Thyroid gland (tissue), 4 donors: ENCODE data around the gene BLVRB. TPM values are rescaled to one million over a fixed set of nuclear protein-coding genes. Genes with fewer than 3 reads are reported as not detected.
A peak's percentile ranks its signal among the peaks of the same experiment; 100 is the strongest.

ENCODE experiments used
- DNase-seq, 2 donors: peaks; one replicate each; pipeline ENCODE4 v3.0.0-alpha.2; 2019
- H3K27ac ChIP-seq, 3 donors: fragments of 200-600 bp; sonication (generic); 1 replicate in 2 of 3; 2 replicates in 1 of 3; pipeline ENCODE4 v1.5.1; 2016 to 2019; ENCODE audit warnings: mild to moderate bottlenecking in 1 of 3, moderate library complexity in 1 of 3
- H3K27me3 ChIP-seq: fragments of 200-600 bp; sonication (generic); one replicate; pipeline ENCODE4 v1.5.1; 2019
- H3K36me3 ChIP-seq, 2 donors: fragments of 200-600 bp; sonication (generic); one replicate each; pipeline ENCODE4 v1.5.1; 2016 to 2019
- H3K4me1 ChIP-seq, 2 donors: fragments of 200-600 bp; sonication (generic); one replicate each; pipeline ENCODE4 v1.5.1; 2017 to 2019
- H3K4me3 ChIP-seq, 3 donors: fragments of 200-600 bp; sonication (generic); replicated peaks in 1 of 3; 1 replicate in 2 of 3; 2 replicates in 1 of 3; pipeline ENCODE4 v1.5.1; 2016; ENCODE audit warnings: mild to moderate bottlenecking in 1 of 3
- H3K9me3 ChIP-seq: fragments of 200-600 bp; sonication (generic); one replicate; pipeline ENCODE4 v1.5.1; 2017
- POLR2A ChIP-seq, 2 donors: fragments of 450-650 bp; IDR thresholded peaks; one replicate each; pipeline ENCODE4 v1.6.1; 2017; ENCODE audit warnings: antibody characterized with exemption in 2 of 2, mild to moderate bottlenecking in 2 of 2, moderate library complexity in 1 of 2
- WGBS, 2 donors: methylation state at CpG; one replicate each; pipeline ENCODE4 v1.1.5; 2017; 5-methylcytosine and 5-hydroxymethylcytosine counted together
- intact Hi-C: fragments of 100-400 bp; cut with DNase I; formaldehyde crosslinking; loops from one replicate; pipeline ENCODE4 v1.15.1; 2023
- total RNA-seq, 4 donors: library from RNA; depleted of rRNA; stranded (reverse); fragments of >200 nt; gene quantifications; one replicate each; pipeline ENCODE4 v1.2.3, GENCODE V29; 2016
- TF ChIP-seq, protein P1 (sequence below), 6 experiments: fragments of 200-600 bp in 3 of 6; fragments of 450-650 bp in 3 of 6; sonication (generic) in 3 of 6; IDR thresholded peaks; one replicate each; pipeline ENCODE4 v1.5.1; 2016 to 2019; ENCODE audit warnings: antibody characterized with exemption in 6 of 6, mild to moderate bottlenecking in 2 of 6, inconsistent platforms in 1 of 6, moderate library complexity in 1 of 6

The BLVRB gene
- total RNA-seq, 4 donors from 2014 or later, result 111 to 238 (median 205) TPM

GRCh38 chr19:40444825-40445312 lies 20.7 kb downstream of the BLVRB start:
- H3K4me3 ChIP-seq, result peak overlapping the region in 2 of 3 donors; percentile 67 to 74
- no peak for DNase-seq
- H3K27me3 ChIP-seq, result no peaks in the 10 kb centered on the region
- no peaks in the 10 kb centered on the region for H3K9me3 ChIP-seq
- H3K27ac ChIP-seq, result peak overlapping the region; percentile 88 to 98 (median 92)
- H3K36me3 ChIP-seq, result peaks cover 15 to 24% of the 10 kb centered on the region in 2 donors
- TF ChIP-seq POLR2A (IDR thresholded peaks at IDR 0.05), result no peak
- TF ChIP-seq, protein P1, sequence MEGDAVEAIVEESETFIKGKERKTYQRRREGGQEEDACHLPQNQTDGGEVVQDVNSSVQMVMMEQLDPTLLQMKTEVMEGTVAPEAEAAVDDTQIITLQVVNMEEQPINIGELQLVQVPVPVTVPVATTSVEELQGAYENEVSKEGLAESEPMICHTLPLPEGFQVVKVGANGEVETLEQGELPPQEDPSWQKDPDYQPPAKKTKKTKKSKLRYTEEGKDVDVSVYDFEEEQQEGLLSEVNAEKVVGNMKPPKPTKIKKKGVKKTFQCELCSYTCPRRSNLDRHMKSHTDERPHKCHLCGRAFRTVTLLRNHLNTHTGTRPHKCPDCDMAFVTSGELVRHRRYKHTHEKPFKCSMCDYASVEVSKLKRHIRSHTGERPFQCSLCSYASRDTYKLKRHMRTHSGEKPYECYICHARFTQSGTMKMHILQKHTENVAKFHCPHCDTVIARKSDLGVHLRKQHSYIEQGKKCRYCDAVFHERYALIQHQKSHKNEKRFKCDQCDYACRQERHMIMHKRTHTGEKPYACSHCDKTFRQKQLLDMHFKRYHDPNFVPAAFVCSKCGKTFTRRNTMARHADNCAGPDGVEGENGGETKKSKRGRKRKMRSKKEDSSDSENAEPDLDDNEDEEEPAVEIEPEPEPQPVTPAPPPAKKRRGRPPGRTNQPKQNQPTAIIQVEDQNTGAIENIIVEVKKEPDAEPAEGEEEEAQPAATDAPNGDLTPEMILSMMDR (IDR thresholded peaks at IDR 0.05), result peak in 1 of 6 experiments; percentile 11
- peaks cover 8 to 28% of the 10 kb centered on the region in 2 donors for H3K4me1 ChIP-seq
- intact Hi-C loops, result loop anchor here (10.0 kb wide), 1 partner anchor 100 kb away; the partner anchor contains the start of genes C19orf47 and PLD3
- 21% methylated on average over 18 of the region's 18 CpGs for WGBS, 2 donors

DNA sequence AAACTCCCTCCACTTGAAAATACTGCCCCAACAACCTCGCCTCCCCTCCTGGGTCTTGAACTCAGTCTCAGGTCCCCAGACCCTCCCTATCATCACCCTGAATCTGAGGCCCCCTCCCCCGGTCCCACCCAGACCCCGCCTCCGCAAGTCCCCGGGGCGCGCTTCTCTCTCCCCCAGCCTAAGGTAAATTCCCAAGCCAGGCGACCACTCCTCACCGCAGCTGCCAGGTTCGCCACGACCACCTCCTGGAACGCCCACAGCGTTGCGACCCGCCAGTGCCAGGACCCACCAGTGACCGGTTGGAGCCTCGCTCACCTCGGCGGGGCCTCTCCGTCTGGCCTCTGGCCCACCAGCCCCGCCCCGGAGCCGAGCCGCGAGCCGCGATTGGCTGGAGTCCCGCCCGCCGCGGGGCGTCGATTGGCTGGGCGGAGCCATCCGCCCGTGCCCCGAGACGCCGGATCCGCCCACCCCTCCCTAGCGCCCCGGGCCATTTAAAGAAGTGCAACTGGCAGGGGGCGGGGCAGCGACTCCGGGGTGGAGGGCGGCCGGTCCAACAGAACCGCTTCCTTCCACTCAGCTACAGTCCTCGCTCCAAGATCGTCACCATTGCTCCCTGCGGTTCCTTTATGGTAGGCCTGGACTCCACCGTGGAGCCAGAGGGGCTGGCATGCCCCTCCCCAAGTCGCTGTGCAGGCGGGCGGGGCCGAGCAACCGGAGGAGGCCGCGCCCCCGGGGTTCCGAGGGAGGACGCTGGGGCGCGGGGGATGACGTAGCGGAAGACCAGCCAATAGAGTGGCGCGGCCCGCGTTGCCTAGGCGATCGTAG lies 21.3 kb downstream of the BLVRB start, which contains the start of gene SERTAD3:
TSS of gene SERTAD3 (minus strand) at position 336 of the 825 bp plus-strand sequence. CDS start 2,255 bp downstream, outside the sequence.
- H3K27me3 ChIP-seq, result no peaks in the 10 kb centered on the region
- intact Hi-C loops, result loop anchor here (10.0 kb wide), 1 partner anchor 99 kb away; the partner anchor contains the start of genes C19orf47 and PLD3
- DNase-seq, result peak; percentile 98
- H3K4me1 ChIP-seq, result peaks cover 8 to 28% of the 10 kb centered on the region in 2 donors
- peaks cover 15 to 24% of the 10 kb centered on the region in 2 donors for H3K36me3 ChIP-seq
- WGBS, 2 donors, result 0 to 1% methylated on average over 13 to 26 of the region's 72 CpGs
- H3K9me3 ChIP-seq, result no peaks in the 10 kb centered on the region
- TF ChIP-seq POLR2A (IDR thresholded peaks at IDR 0.05), result peak; percentile 92 to 99
- TF ChIP-seq, protein P1 (IDR thresholded peaks at IDR 0.05), result peak in 1 of 6 experiments; percentile 4
- H3K27ac ChIP-seq, result peak within 1 kb of the TSS; percentile 92 to 98 (median 94)
- H3K4me3 ChIP-seq, result peak within 1 kb of the TSS; percentile 38 to 99 (median 74)

GRCh38 chr19:40443131-40443999 lies 22.2 kb downstream of the BLVRB start:
- peak overlapping the region; percentile 38 to 99 (median 74) for H3K4me3 ChIP-seq
- H3K27me3 ChIP-seq, result no peaks in the 10 kb centered on the region
- intact Hi-C loops, result loop anchor here (10.0 kb wide), 1 partner anchor 99 kb away; the partner anchor contains the start of genes C19orf47 and PLD3
- 1% methylated on average over 31 to 39 of the region's 52 CpGs for WGBS, 2 donors
- peak overlapping the region; percentile 92 to 98 (median 94) for H3K27ac ChIP-seq
- peak in 1 of 2 donors; percentile 84 for TF ChIP-seq POLR2A (IDR thresholded peaks at IDR 0.05)
- TF ChIP-seq, protein P1 (IDR thresholded peaks at IDR 0.05), result no peak
- no peaks in the 10 kb centered on the region for H3K9me3 ChIP-seq
- H3K4me1 ChIP-seq, result peaks cover 8 to 28% of the 10 kb centered on the region in 2 donors
- peaks cover 15 to 24% of the 10 kb centered on the region in 2 donors for H3K36me3 ChIP-seq
- DNase-seq, result peak; percentile 100

DNA sequence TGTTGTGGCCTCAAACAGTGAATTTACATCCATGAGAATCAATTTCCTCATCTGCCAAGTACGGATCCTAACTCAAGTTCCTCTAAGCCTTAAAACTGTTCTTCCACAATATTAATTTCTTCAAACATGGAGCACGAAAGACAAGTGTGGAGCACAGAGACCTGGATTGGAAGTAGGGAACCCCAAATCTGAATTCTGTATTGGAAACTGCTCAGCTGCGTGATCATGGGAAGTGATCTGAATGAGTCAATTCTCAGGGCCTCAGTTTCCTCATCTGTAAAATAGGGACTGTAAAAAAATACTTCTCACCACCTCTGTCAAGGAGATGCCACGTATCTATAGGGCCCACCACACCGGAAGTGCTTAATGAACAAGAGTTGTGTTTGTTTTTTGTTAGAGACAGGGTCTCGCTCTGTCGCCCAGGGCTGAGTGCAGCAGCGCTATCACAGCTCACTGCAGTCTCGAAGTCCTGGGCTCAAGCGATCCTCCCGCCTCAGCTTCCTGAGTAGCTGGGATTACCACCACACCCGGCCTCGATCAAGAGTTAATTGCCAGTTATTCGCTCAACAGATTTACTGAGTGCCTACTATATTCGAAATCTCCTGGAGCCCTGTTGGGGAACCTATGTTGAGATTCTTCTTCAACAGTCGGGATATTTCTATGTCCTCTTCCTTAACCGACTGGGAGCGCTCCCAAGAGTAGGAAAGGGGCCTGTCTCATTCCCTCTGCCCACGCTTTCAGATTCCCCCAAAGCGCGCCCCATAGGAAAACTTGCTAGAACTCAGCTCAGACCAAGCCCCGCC lies 23.0 kb downstream of the BLVRB start:
- no peaks in the 10 kb centered on the region for H3K27me3 ChIP-seq
- peak in 1 of 2 donors; percentile 38 for DNase-seq
- peak overlapping the region; percentile 31 to 92 (median 61) for H3K27ac ChIP-seq
- intact Hi-C loops, result loop anchor here (10.0 kb wide), 1 partner anchor 98 kb away; the partner anchor contains the start of genes C19orf47 and PLD3
- H3K36me3 ChIP-seq, result peaks cover 15 to 17% of the 10 kb centered on the region in 2 donors
- TF ChIP-seq POLR2A (IDR thresholded peaks at IDR 0.05), result no peak
- TF ChIP-seq, protein P1 (IDR thresholded peaks at IDR 0.05), result no peak
- no peaks in the 10 kb centered on the region for H3K9me3 ChIP-seq
- peaks cover 8 to 28% of the 10 kb centered on the region in 2 donors for H3K4me1 ChIP-seq
- WGBS, 2 donors, result 21 to 25% methylated on average over 20 to 22 of the region's 22 CpGs
- H3K4me3 ChIP-seq, result peak overlapping the region in 2 of 3 donors; percentile 30 to 74
